LoVo (cell line): ENCODE results near the gene PFKM.

ENCODE experiments used
- DNase-seq: peaks from one replicate; pipeline ENCODE4 v3.0.0-alpha.2; 2016; ENCODE audit warnings: low spot score

PFKM gene

GRCh38 chr12:48119078-48119833 is at the start of gene PFKM:
TSS of gene PFKM (plus strand) at chr12:48119364. CDS start at chr12:48122775, 3,411 bp downstream.
- DNase-seq, result peak; percentile 95

GRCh38 chr12:48070033-48070432 is 49.1 kb upstream of the PFKM start:
- no peak for DNase-seq

DNA sequence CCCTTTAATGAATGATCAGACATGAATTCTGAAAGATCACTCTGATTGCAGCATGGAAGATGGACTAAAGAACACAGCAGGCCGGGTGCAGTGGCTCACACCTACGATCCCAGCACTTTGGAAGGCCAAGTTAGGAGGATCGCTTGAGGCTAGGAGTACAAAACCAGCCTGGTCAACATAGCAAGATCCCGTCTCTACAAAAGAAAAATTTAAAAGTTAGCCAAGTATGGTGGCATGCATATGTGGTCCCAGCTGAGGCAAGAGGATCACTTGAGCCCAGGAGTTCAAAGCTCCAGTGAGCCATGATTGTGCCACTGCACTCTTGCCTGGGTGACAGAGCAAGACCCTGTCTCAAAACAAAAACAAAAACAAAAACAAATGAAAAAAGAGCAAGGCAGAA is 48.4 kb upstream of the PFKM start:
- no peak for DNase-seq

DNA sequence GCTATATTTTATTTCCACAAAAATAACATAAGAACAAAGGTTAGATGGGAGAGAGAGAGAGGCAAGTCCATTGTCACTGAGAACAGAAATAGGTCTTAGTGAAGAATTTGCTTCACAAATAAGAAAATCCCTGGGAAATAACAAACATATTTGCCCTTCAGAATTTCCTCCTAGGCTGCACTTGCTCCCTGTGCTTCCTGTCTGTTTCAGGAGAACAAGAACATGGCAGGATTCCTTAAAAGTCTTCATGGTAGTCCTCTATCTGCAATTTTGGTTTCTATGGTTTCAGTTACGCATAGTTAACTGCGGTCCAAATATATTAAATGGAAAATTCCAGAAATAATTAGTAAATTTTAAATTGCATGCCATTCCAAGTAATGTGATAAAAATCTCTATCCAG is 47.4 kb upstream of the PFKM start:
- no peak for DNase-seq

DNA sequence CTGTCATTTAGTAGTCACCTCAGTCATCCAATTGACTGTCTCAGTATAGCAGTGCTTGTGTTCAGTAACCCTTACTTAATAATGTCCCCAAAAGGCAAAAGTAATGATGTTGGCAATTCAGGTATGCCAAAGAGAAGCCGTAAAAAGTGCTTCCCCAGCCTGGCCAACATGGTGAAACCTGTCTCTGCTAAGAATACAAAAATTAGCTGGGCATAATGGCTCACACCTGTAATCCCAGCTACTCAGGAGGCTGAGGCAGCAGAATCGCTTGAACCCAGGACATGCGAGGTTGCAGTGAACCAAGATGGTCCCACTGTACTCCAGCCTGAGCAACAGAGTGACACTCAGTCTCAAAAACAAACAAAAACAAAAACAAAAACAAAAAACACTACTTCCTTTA is 46.9 kb upstream of the PFKM start:
- DNase-seq, result no peak

DNA sequence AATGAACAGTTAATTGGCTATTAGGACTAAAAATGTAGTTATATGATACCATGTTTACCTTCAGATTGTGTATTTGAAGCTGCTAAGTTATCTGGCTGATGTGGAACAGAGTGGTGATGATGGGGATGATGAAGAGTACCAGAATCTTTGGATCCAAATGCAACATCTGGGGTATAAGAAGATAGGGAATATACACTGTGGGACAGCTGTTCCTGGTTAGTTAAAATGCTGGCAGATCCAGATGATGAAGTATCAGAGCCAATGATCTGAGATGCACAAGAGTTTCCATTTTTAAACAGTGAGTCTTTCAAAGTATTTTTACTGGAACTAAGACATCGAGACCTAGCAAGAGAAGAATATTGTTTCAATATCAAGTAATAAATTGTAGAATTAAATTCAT is 44.9 kb upstream of the PFKM start:
- DNase-seq, result no peak

DNA sequence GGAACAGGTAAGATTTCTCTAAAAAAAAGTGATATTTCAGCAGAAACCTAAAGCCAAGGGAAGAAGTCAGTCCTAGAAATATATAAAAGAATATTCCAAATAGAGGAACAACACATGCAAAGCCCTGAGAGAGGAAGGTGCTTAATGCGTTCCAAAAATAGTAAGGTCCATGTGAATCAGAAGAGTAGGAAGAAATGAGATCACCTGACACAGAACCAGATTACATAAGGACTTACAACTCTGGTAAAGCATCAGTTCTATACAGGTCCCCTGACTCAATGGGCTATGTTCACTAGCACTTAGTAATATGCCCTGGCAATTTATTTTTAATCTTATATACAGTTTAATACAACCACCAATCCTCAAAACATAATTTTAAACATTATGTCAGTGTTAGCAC is 43.3 kb upstream of the PFKM start:
- no peak for DNase-seq

DNA sequence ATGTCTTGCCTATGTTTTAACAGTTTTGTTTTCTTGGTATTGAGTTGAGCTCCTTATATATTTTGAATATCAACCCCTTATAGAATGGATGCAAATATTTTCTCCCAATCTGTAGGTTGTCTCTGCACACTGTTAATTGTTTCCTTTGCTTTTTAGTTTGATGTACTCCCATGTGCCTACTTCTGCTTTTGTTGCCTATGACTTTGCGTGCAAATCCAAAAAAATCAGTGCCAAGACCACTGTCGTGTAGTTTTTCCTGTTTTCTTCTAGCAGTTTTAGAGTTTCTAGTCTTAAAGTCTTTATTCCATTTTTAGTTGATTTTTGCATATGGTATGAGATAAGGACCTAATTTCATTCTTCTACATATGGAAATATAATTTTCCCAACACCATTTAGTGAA is 42.1 kb upstream of the PFKM start:
- DNase-seq, result no peak

DNA sequence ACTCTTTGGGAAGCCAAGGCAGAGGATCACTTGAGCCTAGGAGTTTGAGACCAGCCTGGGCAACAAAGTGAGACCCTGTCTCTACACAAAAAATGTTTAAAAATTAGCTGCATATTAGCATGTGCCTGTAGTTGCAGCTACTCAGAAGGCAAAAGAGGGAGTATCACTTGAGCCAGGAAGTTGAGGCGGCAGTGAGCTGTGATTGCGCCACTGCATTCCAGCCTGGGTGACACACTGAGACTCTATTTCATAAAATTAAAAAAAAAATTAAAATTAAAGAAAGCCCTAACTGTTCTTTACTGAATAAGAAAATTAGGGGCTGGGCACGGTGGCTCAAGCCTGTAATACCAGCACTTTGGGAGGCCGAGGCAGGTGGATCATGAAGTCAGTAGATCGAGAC is 40.3 kb upstream of the PFKM start:
- DNase-seq, result no peak

GRCh38 chr12:48080285-48080684 is 38.9 kb upstream of the PFKM start:
- DNase-seq, result no peak

DNA sequence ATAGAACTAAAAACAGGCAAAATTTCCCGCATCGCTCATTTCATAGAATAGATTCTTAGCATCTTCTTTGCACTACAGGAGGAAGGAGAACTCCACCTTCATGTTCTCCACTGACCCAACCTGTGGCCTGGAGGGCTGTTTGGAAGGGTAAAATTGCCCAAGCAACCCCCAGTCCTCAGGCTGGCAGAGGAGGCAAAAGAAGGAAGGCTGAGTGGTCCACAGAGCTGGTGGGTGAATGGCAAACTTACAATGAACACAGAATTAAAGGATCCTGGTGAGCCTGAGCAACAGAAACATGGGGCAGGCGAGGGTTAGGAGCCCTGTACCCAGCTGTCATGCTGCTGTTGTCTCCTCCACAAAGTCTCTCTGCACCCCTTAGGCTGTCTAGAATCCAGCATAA is 38.3 kb upstream of the PFKM start:
- DNase-seq, result no peak

- no peak for DNase-seq
Measured at GRCh38 chr12:48084066-48084465, 35.1 kb upstream of the PFKM start.

DNA sequence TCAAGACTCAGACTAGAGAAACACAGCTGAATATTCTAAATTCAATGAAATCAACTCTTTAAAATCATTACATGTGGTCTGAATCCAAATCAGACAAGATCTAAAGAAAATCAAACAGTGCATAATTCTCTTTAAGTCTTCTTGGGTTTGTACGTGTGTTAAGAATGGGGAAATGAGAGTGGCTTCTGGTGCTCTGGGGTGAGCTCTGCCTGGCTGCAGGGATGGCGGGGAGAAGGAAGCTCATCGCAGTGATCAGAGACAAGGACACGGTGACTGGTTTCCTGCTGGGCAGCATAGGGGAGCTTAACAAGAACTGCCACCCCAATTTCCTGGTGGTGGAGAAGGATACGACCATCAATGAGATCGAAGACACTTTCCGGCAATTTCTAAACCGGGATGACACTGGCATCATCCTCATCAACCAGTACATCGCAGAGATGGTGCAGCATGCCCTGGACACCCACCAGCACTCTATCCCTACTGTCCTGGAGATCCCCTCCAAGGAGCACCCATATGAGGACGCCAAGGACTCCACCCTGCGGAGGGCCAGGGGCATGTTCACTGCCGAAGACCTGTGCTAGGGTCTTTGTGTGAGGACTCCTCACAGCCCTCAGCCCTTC is 34.2 kb upstream of the PFKM start:
- no peak for DNase-seq

GRCh38 chr12:48086327-48086726 is 32.8 kb upstream of the PFKM start:
- no peak for DNase-seq

DNA sequence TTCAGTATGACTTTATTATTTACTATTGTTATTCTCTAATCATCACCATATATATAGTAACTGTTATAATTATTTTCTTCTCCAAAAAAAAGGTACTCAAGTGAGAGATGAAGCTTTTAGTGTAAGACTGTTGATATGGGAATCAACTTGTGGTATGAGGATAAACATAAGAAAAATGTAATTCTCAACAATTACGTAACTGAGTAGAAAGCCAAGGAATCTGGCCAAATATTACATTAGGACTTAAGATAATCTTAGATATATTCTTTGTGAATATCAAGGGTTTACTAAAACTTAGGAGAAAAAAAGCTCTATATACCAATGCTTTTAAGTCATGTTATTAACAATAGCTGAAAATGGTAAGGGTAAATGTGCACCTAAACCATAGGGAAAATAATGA is 26.6 kb upstream of the PFKM start:
- DNase-seq, result no peak

DNA sequence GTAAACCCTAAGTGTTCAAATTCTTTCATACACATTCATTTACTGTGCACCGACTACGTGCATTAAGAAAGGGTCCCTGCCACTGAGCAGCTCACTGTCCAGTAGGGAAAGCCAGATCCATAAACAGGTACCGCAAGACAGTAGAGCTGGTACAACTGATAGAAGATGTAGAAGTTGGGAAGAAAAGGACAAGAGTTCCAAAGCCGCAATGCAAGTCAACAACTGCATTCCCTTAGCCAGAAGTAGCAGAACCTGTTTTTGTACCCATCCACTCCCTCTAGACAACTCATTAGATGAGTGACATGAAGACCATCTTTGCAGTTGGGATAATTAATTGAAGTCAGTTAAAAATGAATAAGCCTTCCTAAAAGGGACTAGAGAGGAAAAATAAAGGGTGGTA is 14.6 kb upstream of the PFKM start:
- DNase-seq, result peak; percentile 32

GRCh38 chr12:48105321-48105866 is 13.8 kb upstream of the PFKM start:
- DNase-seq, result no peak

DNA sequence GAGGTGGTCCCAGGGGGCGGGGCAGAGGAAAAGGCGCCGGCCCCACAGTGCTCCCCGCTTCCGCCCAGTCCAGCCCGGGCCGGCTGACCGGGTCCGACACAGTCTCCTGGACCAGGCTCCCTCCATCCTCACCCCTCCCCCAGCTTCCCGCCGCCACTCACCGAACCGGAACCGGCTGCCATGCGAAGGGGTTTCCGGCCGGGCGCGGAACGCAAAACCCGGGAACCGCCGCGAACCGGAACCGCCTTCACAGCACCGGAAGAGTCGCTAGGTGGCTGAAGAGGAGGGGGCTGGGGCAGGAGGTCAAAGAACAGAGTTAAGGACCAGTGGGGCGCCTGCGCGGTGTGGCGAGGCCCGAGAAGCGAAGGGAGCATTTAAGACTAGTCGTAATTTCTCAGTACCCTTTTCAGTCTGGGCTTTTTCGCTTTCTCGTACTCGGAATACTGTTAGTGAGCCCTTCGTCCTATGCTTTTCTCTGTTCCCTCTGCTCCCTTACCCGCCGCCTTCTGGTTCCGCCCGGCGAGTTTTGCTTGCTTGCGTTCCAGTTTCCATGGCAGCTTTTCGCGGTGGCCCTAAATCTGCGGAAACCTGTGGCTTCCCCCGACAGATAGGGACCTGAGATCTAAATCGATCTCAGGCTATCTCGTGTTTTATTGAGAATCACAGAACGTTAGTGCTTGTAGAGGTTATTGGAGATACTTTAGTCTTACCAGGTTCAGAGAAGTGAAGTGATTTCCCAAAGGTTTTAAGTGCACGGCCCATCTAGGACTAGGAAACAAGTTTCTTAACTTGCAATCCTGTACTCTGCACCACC is 13.1 kb upstream of the PFKM start, which contains the start of gene SENP1:
TSS of gene SENP1 (minus strand) at position 213 of the 814 bp plus-strand sequence. CDS start 4,607 bp downstream, outside the sequence.
- DNase-seq, result peak; percentile 87

DNA sequence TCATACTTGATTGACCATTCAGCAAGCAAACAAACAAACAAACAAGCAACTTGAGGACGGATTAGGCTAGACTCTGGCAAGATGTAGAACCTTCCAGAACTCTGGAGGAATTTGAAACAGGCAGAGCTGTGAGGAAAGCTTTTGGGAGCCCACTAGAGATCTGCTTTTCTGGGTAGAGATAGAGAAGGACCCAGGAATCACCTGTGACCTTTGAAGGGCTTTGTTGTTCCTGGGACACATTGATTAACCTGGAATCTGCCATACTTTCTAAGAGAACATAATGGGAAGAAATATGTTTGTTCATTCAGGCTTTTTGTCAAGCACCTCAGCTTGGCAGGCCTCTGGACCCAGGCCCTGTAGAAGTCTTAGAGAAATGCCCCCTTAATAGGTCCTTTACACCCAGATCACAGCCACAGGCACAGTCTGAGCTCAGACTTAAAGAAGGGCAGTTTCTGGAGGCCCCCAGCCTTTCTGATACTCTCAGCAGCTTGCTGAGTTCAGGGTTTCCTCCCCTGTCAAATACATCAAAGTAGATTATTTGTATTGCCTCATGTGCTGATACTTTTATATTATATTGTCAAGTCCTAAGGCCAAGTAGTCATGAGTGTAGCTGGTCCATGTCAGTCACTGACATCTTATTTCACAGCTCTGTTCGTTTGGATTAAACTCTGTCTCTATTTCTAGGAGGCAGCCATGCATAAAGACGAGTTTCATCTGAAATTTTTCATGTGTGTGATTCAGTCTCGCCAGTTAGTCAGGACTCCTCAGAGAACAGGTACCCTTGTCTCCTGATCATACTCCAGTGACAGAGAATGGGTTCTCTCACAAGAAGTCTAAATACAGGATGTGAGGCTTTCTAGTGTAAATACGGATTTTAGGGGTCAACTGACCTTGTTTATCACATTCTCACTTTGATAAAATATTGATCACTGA is 12.2 kb upstream of the PFKM start:
- DNase-seq, result no peak

DNA sequence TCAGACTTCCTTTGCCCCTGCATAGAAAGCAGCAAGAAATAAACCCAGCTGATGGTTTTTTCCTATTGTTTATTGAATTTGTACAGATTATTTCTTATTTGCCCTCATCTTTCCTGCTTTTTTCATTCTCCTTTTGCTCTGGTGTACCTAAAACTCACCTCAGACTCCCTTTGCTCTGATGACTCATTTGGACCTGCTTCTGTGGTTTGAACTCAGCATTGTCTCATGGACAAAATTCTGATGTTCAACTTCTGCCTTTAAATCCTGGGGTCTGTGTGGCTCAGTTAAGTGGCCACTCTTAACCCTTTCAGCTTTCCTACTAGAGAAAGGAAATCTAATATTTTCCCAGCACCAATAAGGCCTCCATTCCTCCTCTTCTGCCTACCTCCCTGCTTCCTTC is 9.7 kb upstream of the PFKM start:
- DNase-seq, result no peak

GRCh38 chr12:48110691-48111311 is 8.4 kb upstream of the PFKM start:
- peak; percentile 19 for DNase-seq
